Endometrium (tissue), 2 donors: ENCODE measurements around the gene AMMECR1L.
"Not testable (repeated sequence)": the region's sequence is repeated elsewhere in the genome, so short reads cannot be mapped to it uniquely, and the experiment has no call there.

Experiments used
- FAIRE-seq: peaks from 2 replicates; lab custom pipeline; 2012; peaks lifted over from hg19 to GRCh38; lab: Jason Lieb, UNC
- donor health status: control.
- donor health status: control.

Gene AMMECR1L

DNA sequence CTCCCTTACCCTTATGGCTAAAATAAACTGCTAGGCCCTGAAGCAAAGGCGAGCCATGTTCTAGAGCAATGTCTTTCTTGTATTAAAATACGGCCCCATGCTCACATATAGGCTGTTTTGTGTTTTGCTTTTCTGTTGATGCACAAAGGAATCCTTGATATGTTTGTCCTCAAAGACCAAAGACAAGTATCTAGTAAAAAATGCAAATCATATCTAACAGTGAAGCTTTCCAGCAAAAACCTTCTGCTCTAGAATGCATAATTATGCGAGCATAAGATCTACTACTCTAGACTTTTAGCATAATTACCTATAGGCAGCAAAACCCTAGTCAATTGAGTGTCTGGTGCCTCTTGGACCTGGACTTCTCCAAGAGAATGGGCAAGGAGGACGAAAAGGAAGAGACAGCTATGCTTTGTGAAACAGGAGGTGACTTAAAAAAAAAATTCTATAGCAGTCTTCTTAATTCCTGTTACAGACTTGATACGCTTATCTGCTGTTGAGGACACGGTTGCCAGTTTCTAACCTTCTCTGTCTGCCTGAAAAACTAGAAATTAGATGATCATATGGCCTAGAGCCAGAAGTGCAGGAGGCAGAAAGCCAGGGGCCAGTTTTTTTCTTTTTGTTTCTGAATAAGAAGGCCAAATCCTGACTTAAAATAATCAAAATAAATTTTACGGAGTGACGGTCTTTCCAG, 1.5 kb upstream of the AMMECR1L start:
- FAIRE-seq, result no peak

- FAIRE-seq, result not testable (repeated sequence)
Observed at GRCh38 chr2:127886593-127886935, 808 bp upstream of the AMMECR1L start.

DNA sequence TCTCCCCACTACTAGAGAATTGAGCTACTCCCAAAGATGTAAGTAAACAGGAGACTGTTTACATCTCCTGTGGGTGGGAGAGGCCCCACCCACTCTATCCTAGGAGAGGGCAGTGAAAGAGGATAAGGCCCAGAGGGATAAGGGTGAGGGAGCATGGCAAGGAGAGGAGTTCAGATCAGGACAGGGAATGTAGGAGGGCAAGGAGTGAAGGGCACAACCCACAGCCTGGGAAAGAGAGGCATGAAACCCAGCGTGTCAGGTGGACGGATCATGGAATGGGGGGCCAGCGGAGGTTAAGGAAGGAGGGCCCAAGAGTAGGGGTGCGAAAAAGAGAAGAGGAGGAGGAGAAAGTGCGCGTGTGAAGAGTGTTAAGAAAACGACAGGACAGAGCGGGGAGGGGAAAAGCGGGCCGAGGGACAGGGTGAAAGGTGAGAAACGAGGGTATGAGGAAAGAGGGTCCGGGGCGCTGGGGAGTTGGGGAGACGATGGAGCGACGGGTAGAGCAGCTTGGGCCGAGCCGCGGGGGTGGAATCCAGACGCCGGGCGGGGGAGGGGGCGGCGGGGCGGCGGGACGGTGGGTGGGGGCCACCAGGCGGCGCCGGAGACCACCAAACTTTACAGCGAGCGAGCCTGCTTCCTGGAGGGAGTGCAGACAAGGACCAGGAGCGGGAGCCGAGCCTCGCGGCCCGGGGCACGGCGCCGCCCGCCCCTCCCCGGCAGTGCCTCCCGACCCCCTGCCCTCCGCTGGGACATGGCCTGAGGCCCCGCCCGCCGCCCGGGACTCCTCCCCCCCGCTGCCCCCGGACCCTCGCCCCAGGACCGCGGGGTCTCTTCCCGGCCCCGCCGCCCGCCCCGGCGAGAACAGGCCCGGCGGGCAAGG, 655 bp downstream of the AMMECR1L start:
- not testable (repeated sequence) for FAIRE-seq

DNA sequence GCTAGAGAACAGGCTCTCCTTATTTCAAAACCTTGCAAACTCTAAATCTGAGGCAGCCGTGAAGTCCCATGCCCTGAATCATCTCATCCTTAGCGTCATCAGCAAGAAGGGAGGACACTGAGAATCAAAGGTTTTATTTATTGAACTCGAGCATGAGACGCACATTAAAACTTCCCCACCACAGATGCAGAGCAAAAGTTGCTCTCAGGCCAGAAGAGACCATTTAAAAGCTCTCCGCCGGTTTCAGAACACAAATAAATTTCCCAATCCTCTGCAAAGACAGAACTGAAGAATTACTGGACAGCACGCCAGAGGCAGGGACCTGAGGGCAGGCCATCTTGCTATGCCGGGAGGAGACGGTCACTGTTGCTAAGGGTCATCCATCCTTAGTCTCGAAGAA, 1.3 kb downstream of the AMMECR1L start:
- FAIRE-seq, result no peak

- FAIRE-seq, result no peak
Observed at GRCh38 chr2:127879899-127880298, 5.9 kb downstream of the AMMECR1L start.

DNA sequence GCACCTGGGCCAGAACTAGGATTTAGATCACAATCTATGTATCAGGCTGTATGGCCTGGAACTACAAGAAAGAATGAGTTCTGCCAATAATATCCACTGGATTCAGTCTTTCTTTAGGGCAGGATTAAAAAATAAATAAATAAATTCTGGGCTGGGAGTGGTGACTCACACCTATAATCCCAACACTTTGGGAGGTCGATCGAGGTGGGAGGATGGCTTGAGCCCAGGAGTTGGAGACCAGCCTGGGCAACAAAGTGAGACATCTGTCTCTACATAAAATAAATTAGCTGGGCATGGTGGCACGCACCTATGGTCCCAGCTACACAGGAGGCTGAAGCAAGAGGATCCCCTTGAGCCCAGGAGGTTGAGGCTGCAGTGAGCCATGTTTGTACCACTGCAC, 8.1 kb downstream of the AMMECR1L start:
- FAIRE-seq, result no peak

DNA sequence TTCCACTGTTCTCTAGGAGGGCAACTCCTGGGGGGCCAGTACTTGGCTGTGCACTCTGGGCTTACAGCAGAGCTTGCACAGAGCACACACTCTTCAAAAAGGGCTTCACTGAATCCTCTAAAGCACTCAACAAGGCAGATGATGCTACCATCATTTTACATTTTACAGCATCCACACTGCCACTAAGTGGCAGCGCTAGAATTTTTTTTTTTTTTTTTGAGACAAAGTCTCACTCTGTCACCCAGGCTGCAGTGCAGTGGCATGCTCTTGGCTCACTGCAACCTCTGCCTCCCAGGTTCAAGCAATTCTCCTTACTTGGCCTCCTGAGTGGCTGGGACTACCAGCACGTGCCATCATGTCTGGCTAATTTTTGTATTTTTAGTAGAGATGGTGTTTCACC, 8.6 kb downstream of the AMMECR1L start:
- no peak for FAIRE-seq

GRCh38 chr2:127874378-127875269, 11.1 kb downstream of the AMMECR1L start:
- no peak for FAIRE-seq

DNA sequence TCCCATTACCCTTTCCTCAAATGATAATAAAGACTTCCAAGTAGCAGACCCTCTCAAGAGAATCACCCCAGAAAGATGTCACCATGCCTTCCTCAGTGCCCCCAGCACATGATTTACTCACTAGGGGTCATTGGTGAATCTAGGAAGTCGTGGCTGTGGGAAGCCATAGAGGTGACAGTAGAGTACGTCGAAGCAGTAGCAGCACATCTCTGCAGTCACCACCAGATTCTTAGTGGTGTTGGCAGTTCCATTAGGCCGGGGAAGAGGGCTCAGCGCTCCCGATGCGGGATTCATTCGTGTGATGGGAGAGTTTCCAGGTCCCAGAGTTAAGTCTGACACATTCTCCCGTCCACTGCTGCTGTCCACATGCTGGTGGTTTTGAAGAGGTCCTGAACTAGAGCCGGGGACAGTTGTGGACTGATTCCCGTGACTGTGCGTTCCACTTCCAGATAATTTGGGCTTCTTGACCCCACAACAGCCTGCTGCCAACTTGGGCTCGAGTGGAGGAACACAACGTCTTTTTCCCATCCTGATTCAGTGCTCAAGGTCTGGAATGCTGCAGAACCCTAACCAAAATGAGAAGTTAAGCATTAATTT, 12.0 kb downstream of the AMMECR1L start:
- no peak for FAIRE-seq

DNA sequence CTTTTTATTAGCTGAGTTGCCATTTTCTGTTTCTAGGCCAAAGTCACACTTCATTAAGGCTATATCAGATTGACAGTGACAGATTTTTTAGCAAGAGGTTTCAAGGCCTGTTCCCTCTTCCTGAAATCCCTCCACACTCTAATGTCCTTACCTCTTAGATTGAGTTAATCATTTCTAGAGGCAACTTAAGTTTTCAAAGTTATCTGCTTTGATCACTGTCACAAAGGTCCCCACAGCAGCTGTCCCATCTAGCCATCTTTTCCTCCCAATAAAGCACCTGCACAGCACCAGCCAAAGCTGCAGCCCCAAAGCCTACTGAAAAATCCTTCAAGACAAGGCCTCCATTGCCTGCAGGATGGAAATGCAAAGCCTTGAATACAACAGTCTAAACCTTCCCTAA, 13.4 kb downstream of the AMMECR1L start:
- no peak for FAIRE-seq

- FAIRE-seq, result no peak
Observed at GRCh38 chr2:127865926-127866325, 19.8 kb downstream of the AMMECR1L start.

DNA sequence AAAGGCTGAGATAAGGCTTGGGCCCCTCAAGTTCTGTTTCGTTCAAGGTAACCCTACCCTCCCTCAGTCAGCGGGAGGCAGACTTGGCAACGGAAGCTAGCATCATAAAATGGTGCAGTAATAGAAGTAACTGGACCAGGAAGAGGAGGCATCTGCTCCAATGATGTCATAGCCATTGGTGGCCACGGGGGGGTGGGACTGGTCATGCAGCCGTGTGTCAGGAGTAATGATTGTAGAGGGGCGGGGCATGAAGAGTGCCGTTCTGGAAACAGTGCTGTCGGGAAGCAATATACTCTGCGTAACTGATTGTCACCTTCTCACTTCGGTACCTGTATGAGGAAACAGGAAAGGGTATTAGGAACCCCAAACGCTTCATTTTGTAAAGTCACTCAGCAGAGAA, 20.9 kb downstream of the AMMECR1L start:
- no peak for FAIRE-seq

GRCh38 chr2:127862228-127862627, 23.5 kb downstream of the AMMECR1L start:
- no peak for FAIRE-seq

DNA sequence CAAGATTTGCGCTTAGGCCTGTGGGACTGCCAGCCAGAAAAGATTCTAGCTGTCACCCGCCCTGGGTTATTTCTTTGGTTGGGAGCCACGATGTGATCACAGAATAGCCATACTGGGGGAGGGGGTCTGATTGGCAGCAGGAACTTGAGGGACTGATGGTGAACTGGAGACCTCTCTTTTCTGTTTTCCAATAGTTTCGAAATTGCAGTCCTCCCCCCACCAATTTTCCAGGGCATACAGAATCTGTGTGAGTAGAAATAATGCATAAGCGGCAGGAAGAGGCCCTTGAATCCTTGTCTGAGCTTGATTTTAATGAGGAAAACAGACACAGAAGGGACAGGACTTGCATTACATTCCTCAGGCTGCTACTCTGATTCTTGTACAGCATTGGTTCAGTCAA, 25.6 kb downstream of the AMMECR1L start:
- no peak for FAIRE-seq

DNA sequence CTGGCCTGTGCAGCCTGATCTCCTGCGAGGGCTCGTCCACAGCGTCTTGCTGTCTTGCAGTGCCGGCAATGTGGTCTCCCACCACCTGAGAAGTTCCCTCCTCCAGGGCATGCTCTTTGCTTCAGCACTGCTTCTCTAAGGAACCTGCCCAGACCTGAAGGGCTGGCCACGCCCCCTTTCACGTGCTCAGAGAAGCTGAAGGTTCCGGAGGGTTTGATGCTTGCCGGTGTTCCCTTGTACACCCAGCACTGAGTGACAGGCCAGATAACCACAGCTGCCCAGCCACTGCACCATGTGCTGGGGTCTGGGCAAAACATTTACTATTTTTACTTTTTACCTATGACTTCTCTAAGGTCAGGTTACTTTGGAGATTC, 26.1 kb downstream of the AMMECR1L start:
- FAIRE-seq, result no peak

GRCh38 chr2:127857265-127857808, 28.4 kb downstream of the AMMECR1L start:
- FAIRE-seq, result no peak

GRCh38 chr2:127853671-127854070, 32.1 kb downstream of the AMMECR1L start:
- no peak for FAIRE-seq

DNA sequence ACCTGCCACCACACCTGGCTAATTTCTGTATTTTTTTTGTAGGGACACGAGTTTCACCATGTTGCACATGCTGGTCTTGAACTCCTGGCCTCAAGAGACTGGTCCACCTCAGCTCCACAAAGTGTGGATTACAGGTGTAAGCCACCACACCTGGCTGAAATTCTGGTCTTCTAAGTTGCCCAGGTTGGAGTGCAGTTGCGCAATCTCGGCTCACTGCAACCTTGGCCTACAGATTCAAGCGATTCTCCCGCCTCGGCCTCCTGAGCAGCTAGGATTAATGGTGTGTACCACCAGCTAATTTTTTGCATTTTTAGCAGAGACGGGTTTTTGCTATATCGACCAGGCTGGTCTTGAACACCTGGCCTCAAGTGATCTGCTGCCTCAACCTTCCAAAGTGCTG, 33.4 kb downstream of the AMMECR1L start:
- FAIRE-seq, result no peak

DNA sequence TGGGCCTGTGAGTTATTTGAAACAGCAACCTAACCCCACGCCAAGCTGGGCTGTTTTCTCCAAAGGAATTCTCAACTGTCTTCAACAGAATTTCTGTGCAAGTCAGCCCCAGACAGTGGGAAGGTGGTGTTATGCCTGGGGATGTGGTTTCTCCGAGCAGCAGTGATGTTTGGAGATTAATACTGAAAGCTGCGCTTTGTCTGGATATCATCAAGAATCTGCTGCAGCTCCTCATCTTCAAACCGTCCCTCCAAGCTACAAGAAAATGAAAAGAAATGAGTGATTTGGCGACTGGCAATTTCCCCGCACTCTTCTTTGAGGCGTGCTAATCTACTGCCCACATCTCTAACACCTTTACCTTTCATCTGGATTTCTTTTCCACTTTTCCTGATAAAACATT, 37.8 kb downstream of the AMMECR1L start:
- FAIRE-seq, result no peak

GRCh38 chr2:127844973-127845372, 40.8 kb downstream of the AMMECR1L start:
- no peak for FAIRE-seq

DNA sequence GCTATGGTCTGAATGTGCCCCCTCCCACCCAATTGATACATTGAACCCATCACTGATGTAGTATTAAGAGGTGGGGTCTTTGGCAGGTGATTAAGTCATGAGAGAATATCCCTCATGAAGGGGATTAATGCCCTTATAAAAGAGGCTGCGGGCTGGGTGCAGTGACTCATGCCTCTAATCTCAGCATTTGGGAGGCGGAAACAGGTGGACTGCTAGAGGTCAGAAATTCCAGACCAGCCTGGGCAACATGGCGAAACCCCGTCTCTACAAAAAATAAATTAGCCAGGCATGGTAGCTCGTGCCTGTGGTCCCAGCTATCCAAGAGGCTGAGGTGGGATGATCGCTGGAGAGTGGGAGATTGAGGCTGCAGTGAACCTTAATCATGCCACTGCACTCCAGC, 42.1 kb downstream of the AMMECR1L start:
- no peak for FAIRE-seq
